PFSK-1 (cell line): ENCODE measurements around the gene RBMXL3.

ENCODE experiments used
- FOXP2 ChIP-seq: optimal IDR thresholded peaks from 2 replicates; pipeline ENCODE3; 2011; ENCODE audit warnings: borderline replicate concordance, control low read depth, inconsistent platforms; ENCODE audit not compliant: insufficient read depth; ENCODE audit errors: extremely low read length, extremely low read depth
- POLR2AphosphoS5 ChIP-seq: IDR thresholded peaks from 2 replicates; pipeline ENCODE4 v1.6.1; 2012; ENCODE audit warnings: low read depth, mild to moderate bottlenecking, control low read depth, low read length, moderate library complexity
- REST ChIP-seq, 2 experiments: IDR thresholded peaks; 2 replicates each; pipeline versions ENCODE4 v1.6.1 to v1.8.0; 2011 to 2012; ENCODE audit warnings: low read depth in 2 of 2, low read length in 2 of 2, control low read depth in 1 of 2, inconsistent platforms in 1 of 2, mild to moderate bottlenecking in 1 of 2, moderate library complexity in 1 of 2; ENCODE audit not compliant: insufficient read depth in 1 of 2
- SIN3A ChIP-seq: IDR thresholded peaks from 2 replicates; pipeline ENCODE4 v1.6.1; 2012; ENCODE audit warnings: mild to moderate bottlenecking, low read length, moderate library complexity, borderline replicate concordance; ENCODE audit not compliant: insufficient read depth
- TAF1 ChIP-seq: IDR thresholded peaks from 2 replicates; pipeline ENCODE4 v1.6.1; 2012; ENCODE audit warnings: low read length, control low read depth, borderline replicate concordance; ENCODE audit not compliant: insufficient read depth

Gene RBMXL3

GRCh38 chrX:115214605-115215004, 25.4 kb downstream of the RBMXL3 start:
- TF ChIP-seq SIN3A (no peak), TAF1 (no peak), REST (IDR thresholded peaks at IDR 0.05; ENCODE audit: insufficient read depth in 1 of 2, low read depth in 2 of 2, low read length in 2 of 2) (no peak), FOXP2 (no peak)

GRCh38 chrX:115226929-115227328, 37.7 kb downstream of the RBMXL3 start:
- no peak for TF ChIP-seq REST (IDR thresholded peaks at IDR 0.05; ENCODE audit: insufficient read depth in 1 of 2, low read depth in 2 of 2, low read length in 2 of 2)
- no peak for TF ChIP-seq FOXP2
- TF ChIP-seq TAF1, result no peak
- no peak for TF ChIP-seq POLR2AphosphoS5
- no peak for TF ChIP-seq SIN3A

- TF ChIP-seq SIN3A (no peak), REST (IDR thresholded peaks at IDR 0.05; ENCODE audit: insufficient read depth in 1 of 2, low read depth in 2 of 2, low read length in 2 of 2) (no peak), POLR2AphosphoS5 (no peak), TAF1 (no peak), FOXP2 (no peak)
These were observed 40.3 kb downstream of the RBMXL3 start for GRCh38 chrX:115229337-115230003.

GRCh38 chrX:115232933-115233496, 43.8 kb downstream of the RBMXL3 start:
- TF ChIP-seq REST (IDR thresholded peaks at IDR 0.05; ENCODE audit: insufficient read depth in 1 of 2, low read depth in 2 of 2, low read length in 2 of 2) (no peak), POLR2AphosphoS5 (no peak), SIN3A (no peak), FOXP2 (no peak), TAF1 (no peak)
